ENCODE measurements around the gene ZFAND6. TPM values are rescaled to one million over a fixed set of nuclear protein-coding genes. Genes with fewer than 3 reads are reported as not detected.
"Not testable (repeated sequence)": the region's sequence is repeated elsewhere in the genome, so short reads cannot be mapped to it uniquely, and the experiment has no call there.

ZFAND6 gene
- total RNA-seq: 164 TPM

DNA sequence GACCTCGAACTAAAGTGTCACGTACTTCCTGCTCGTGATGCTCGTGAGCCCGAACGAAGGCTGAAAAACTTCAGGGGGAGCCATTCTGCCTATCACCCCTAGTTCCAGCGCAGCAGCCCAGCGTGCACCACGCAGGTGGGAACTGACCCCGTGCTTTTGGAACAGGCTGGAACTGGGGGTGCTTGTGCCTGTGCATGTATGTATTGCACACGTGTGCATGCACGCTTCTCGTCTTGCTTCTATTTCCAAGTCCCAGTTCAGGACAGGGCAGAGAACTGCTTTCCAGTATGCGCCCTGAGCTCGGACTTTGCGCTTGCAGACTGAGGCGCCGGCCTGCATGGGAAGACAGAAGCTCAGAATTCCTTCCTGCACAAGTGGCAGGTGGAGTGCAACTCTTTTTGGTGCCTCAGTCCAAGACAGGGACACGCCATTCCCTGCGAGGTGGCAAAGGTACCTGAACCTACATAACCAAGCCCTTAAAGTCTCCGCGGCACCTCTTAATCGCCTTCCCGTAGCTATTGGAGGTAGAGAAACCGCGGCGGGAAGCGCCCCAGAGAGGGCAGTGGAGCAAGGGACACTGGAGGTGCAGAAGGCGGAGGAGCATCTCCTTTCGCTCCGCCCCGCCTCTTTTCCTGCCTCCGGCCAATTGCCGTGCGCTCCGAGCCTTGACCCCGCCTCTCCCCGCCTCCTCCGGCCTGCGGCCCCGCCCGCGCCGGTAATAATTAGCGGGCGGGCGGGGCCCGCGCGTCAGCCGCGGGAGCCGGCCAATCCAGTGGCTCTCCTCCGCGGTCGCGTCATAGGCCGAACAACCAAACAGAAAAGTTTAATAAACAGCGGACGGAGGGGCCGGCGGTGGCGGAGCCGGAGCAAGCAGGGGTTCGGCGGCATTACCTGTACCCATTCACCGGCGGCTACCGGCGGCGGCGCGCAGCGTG lies at the start of gene ZFAND6:
Gene ZFAND6, plus strand, starts transcription at position 826 of the 935 bp plus-strand sequence. CDS start 60,669 bp downstream, outside the sequence.
- Histone ChIP-seq H3K9ac (ENCODE audit: low read depth in 1 of 3, low read length in 3 of 3) (peak within 1 kb of the TSS; percentile 57 to 89 (median 86)), H3K4me1 (ENCODE audit: control insufficient read depth in 3 of 3, insufficient read depth in 3 of 3, low read length in 3 of 3) (peaks cover 7 to 15% (median 14%) of the 10 kb centered on the region in 3 donors), H3K27me3 (ENCODE audit: control insufficient read depth in 3 of 3, insufficient read depth in 3 of 3, low read length in 3 of 3) (no peaks in the 10 kb centered on the region), H3K9me3 (ENCODE audit: control insufficient read depth in 3 of 3, low read length in 3 of 3) (no peaks in the 10 kb centered on the region), H3K4me3 (ENCODE audit: low read length in 3 of 3) (peak within 1 kb of the TSS; percentile 78 to 87 (median 85)), H3K27ac (ENCODE audit: low read depth, low read length) (peak within 1 kb of the TSS; percentile 84), H3K36me3 (ENCODE audit: control insufficient read depth in 3 of 3, insufficient read depth in 3 of 3, low read length in 3 of 3) (no peaks in the 10 kb centered on the region)

DNA sequence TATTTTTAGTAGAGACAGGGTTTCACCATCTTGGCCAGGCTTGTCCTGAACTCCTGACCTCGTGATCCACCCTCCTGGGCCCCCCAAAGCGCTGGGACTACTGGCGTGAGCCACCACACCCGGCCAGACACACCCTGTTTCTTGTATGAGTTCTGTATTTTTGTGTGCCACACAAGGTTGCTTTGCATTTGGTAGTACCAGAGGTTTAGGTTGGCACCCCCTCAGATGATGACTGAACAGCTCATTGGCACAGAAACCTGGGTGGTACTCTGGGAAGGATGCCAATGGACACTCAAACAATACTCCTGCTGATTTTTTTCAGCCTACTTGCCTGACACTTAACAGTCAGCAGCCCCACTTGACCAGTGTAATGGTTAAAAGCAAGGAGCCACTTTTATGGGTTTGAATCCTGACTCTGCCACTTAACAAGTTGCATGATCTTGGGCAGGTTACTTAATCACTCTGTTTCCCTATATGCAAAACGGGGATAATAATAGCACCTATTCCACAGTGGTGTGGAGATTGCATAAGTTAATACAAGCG lies 49.3 kb upstream of the ZFAND6 start:
- Histone ChIP-seq H3K9ac (ENCODE audit: low read depth in 1 of 3, low read length in 3 of 3) (no peak overlapping the region), H3K36me3 (ENCODE audit: control insufficient read depth in 3 of 3, insufficient read depth in 3 of 3, low read length in 3 of 3) (no peaks in the 10 kb centered on the region), H3K4me1 (ENCODE audit: control insufficient read depth in 3 of 3, insufficient read depth in 3 of 3, low read length in 3 of 3) (no peaks in the 10 kb centered on the region), H3K9me3 (ENCODE audit: control insufficient read depth in 3 of 3, low read length in 3 of 3) (no peaks in the 10 kb centered on the region), H3K27ac (ENCODE audit: low read depth, low read length) (no peak overlapping the region), H3K27me3 (ENCODE audit: control insufficient read depth in 3 of 3, insufficient read depth in 3 of 3, low read length in 3 of 3) (no peaks in the 10 kb centered on the region), H3K4me3 (ENCODE audit: low read length in 3 of 3) (no peak overlapping the region)

DNA sequence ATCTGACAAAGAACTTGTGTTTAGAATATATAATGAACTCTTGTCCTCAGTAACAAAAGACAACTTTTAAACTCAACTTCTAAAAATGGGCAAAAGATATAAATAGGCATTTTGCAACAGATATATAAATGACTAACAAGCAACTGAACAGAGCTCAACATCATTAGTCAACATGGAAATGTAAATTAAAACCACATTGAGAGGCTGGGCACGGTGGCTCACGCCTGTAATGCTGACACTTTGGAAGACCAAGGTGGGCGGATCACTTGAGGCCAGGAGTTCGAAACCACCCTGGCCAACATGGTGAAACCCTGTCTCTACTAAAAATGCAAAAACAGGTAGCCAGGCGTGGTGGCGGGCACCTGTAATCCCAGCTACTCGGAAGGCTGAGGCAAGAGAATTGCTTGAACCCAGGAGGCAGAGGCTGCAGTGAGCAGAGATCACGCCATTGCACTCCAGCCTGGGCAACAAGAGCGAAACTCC lies 48.4 kb upstream of the ZFAND6 start:
- H3K4me1 ChIP-seq (ENCODE audit: control insufficient read depth in 3 of 3, insufficient read depth in 3 of 3, low read length in 3 of 3); H3K9ac ChIP-seq (ENCODE audit: low read depth in 1 of 3, low read length in 3 of 3); H3K27ac ChIP-seq (ENCODE audit: low read depth, low read length); H3K36me3 ChIP-seq (ENCODE audit: control insufficient read depth in 3 of 3, insufficient read depth in 3 of 3, low read length in 3 of 3); H3K9me3 ChIP-seq (ENCODE audit: control insufficient read depth in 3 of 3, low read length in 3 of 3); H3K4me3 ChIP-seq (ENCODE audit: low read length in 3 of 3); H3K27me3 ChIP-seq (ENCODE audit: control insufficient read depth in 3 of 3, insufficient read depth in 3 of 3, low read length in 3 of 3): not testable (repeated sequence)

DNA sequence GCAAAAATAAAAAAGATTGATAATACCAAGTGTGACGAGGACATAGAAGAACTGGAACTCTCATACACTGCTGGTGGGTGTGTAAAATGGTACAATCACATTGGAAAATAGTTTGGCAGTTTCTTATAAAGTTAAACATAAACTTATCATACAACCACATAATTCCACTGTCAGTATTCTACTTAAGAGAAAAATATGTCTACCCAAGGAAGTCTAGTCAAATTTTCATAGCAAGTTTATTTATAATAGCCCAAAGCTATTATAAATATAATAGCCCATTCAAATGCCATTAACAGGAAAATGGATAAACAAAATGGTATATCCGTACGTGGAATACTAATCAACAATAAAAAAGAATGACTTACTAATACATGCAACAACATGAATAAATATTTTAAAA lies 47.9 kb upstream of the ZFAND6 start:
- no peaks in the 10 kb centered on the region for H3K36me3 ChIP-seq (ENCODE audit: control insufficient read depth in 3 of 3, insufficient read depth in 3 of 3, low read length in 3 of 3)
- no peak overlapping the region for H3K9ac ChIP-seq (ENCODE audit: low read depth in 1 of 3, low read length in 3 of 3)
- H3K27ac ChIP-seq (ENCODE audit: low read depth, low read length): no peak overlapping the region
- no peak overlapping the region for H3K4me3 ChIP-seq (ENCODE audit: low read length in 3 of 3)
- H3K27me3 ChIP-seq (ENCODE audit: control insufficient read depth in 3 of 3, insufficient read depth in 3 of 3, low read length in 3 of 3): no peaks in the 10 kb centered on the region
- H3K4me1 ChIP-seq (ENCODE audit: control insufficient read depth in 3 of 3, insufficient read depth in 3 of 3, low read length in 3 of 3): no peaks in the 10 kb centered on the region
- no peaks in the 10 kb centered on the region for H3K9me3 ChIP-seq (ENCODE audit: control insufficient read depth in 3 of 3, low read length in 3 of 3)

DNA sequence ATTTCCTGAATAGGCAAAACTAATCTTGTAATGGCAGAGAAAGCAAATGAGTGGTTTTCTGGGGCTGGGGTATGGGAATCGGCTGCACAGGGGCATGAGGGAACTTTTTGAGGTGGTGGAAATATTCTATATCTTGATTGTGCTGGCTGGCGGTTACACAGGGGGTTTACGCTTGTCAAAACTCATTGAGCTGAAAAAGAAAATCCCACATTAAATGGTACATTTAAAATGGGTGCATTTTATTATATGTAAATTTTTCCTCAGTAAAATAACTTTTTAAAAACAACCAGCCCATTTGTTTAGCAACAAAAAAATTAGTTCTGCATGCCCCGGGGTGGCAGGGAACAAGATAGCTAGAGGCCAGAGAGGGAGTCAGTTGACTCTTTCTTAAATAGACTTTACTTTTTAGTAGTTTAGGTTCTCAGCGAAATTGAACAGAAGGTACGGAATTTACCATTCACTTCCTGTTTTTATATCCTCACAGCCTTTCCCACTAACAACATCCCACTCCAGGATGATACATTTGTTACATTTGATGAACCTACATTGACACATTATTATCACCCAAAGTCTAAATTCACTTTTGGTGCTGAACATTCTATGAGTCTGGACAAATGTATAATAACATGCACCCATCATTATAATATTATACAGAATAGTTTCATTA lies 47.3 kb upstream of the ZFAND6 start:
- Histone ChIP-seq H3K4me3 (ENCODE audit: low read length in 3 of 3) (no peak overlapping the region), H3K4me1 (ENCODE audit: control insufficient read depth in 3 of 3, insufficient read depth in 3 of 3, low read length in 3 of 3) (no peaks in the 10 kb centered on the region), H3K9me3 (ENCODE audit: control insufficient read depth in 3 of 3, low read length in 3 of 3) (no peaks in the 10 kb centered on the region), H3K27me3 (ENCODE audit: control insufficient read depth in 3 of 3, insufficient read depth in 3 of 3, low read length in 3 of 3) (no peaks in the 10 kb centered on the region), H3K9ac (ENCODE audit: low read depth in 1 of 3, low read length in 3 of 3) (no peak overlapping the region), H3K27ac (ENCODE audit: low read depth, low read length) (no peak overlapping the region), H3K36me3 (ENCODE audit: control insufficient read depth in 3 of 3, insufficient read depth in 3 of 3, low read length in 3 of 3) (no peaks in the 10 kb centered on the region)

DNA sequence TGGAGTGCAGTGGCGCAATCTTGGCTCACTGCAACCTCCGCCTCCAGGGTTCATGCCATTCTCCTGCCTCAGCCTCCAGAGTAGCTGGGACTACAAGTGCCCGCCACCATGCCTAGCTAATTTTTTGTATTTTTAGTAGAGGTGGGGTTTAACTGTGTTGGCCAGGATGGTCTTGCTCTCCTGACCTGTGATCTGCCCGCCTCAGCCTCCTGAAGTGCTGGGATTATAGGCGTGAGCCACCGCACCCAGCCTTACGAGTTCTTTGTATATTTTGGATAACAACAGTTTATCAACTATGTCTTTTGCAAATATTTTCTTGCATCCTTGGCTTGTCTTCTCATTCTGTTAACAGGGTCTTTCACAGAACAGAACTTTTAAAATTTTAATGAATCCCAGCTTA lies 45.3 kb upstream of the ZFAND6 start:
- H3K4me3 ChIP-seq (ENCODE audit: low read length in 3 of 3); H3K27me3 ChIP-seq (ENCODE audit: control insufficient read depth in 3 of 3, insufficient read depth in 3 of 3, low read length in 3 of 3); H3K27ac ChIP-seq (ENCODE audit: low read depth, low read length); H3K36me3 ChIP-seq (ENCODE audit: control insufficient read depth in 3 of 3, insufficient read depth in 3 of 3, low read length in 3 of 3); H3K9ac ChIP-seq (ENCODE audit: low read depth in 1 of 3, low read length in 3 of 3); H3K9me3 ChIP-seq (ENCODE audit: control insufficient read depth in 3 of 3, low read length in 3 of 3); H3K4me1 ChIP-seq (ENCODE audit: control insufficient read depth in 3 of 3, insufficient read depth in 3 of 3, low read length in 3 of 3): not testable (repeated sequence)

DNA sequence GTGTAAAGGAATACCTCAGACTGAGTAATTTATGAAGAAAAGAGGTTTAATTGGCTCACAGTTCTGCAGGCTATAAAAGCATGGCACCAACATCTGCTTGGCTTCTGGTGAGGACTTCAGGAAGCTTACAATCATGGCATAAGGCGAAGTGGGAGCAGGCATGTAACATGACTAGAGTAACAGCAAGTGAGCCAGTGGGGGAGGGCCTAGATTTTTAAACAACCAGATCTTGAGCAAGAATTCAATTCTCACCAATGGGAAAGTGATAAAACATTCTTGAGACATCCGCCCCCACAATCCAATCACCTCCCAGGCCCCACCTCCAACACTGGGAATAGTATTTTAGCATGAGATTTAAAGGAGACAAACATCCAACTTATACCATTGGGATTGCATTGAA lies 44.3 kb upstream of the ZFAND6 start:
- Histone ChIP-seq H3K4me1 (ENCODE audit: control insufficient read depth in 3 of 3, insufficient read depth in 3 of 3, low read length in 3 of 3) (no peaks in the 10 kb centered on the region), H3K4me3 (ENCODE audit: low read length in 3 of 3) (no peak overlapping the region), H3K27me3 (ENCODE audit: control insufficient read depth in 3 of 3, insufficient read depth in 3 of 3, low read length in 3 of 3) (no peaks in the 10 kb centered on the region), H3K27ac (ENCODE audit: low read depth, low read length) (no peak overlapping the region), H3K9ac (ENCODE audit: low read depth in 1 of 3, low read length in 3 of 3) (no peak overlapping the region), H3K9me3 (ENCODE audit: control insufficient read depth in 3 of 3, low read length in 3 of 3) (no peaks in the 10 kb centered on the region), H3K36me3 (ENCODE audit: control insufficient read depth in 3 of 3, insufficient read depth in 3 of 3, low read length in 3 of 3) (no peaks in the 10 kb centered on the region)

DNA sequence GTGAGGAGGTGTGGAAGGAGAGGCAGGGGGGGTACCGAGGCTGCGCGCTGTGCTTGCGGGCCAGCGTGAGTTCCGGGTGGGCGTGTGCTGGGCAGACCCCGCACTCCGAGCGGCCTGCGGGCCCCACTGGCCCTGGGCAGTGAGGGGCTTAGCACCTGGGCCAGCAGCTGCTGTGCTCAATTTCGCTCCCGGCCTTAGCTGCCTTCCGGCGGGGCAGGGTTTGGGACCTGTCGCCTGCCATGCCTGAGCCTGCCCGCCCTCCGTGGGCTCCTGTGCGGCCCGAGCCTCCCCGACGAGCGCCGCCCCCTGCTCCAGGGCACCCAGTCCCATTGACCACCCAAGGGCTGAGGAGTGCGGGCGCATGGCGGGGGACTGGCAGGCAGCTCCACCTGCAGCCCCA lies 43.0 kb upstream of the ZFAND6 start:
- H3K4me3 ChIP-seq (ENCODE audit: low read length in 3 of 3); H3K27me3 ChIP-seq (ENCODE audit: control insufficient read depth in 3 of 3, insufficient read depth in 3 of 3, low read length in 3 of 3); H3K4me1 ChIP-seq (ENCODE audit: control insufficient read depth in 3 of 3, insufficient read depth in 3 of 3, low read length in 3 of 3); H3K27ac ChIP-seq (ENCODE audit: low read depth, low read length); H3K36me3 ChIP-seq (ENCODE audit: control insufficient read depth in 3 of 3, insufficient read depth in 3 of 3, low read length in 3 of 3); H3K9me3 ChIP-seq (ENCODE audit: control insufficient read depth in 3 of 3, low read length in 3 of 3); H3K9ac ChIP-seq (ENCODE audit: low read depth in 1 of 3, low read length in 3 of 3): not testable (repeated sequence)

DNA sequence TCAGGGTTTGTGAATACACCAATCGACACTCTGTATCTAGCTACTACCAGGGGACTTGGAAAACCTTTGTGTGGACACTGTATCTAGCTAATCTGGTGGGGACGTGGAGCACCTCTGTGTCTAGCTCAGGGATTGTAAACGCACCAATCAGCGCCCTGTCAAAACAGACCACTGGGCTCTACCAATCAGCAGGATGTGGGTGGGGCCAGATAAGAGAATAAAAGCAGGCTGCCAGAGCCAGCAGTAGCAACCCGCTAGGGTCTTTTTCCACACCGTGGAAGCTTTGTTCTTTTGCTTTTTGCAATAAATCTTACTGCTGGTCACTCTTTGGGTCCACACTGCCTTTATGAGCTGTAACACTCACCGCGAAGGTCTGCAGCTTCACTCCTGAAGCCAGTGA lies 42.3 kb upstream of the ZFAND6 start:
- not testable (repeated sequence) for H3K36me3 ChIP-seq (ENCODE audit: control insufficient read depth in 3 of 3, insufficient read depth in 3 of 3, low read length in 3 of 3); H3K9me3 ChIP-seq (ENCODE audit: control insufficient read depth in 3 of 3, low read length in 3 of 3); H3K4me1 ChIP-seq (ENCODE audit: control insufficient read depth in 3 of 3, insufficient read depth in 3 of 3, low read length in 3 of 3); H3K27ac ChIP-seq (ENCODE audit: low read depth, low read length); H3K9ac ChIP-seq (ENCODE audit: low read depth in 1 of 3, low read length in 3 of 3); H3K27me3 ChIP-seq (ENCODE audit: control insufficient read depth in 3 of 3, insufficient read depth in 3 of 3, low read length in 3 of 3); H3K4me3 ChIP-seq (ENCODE audit: low read length in 3 of 3)

DNA sequence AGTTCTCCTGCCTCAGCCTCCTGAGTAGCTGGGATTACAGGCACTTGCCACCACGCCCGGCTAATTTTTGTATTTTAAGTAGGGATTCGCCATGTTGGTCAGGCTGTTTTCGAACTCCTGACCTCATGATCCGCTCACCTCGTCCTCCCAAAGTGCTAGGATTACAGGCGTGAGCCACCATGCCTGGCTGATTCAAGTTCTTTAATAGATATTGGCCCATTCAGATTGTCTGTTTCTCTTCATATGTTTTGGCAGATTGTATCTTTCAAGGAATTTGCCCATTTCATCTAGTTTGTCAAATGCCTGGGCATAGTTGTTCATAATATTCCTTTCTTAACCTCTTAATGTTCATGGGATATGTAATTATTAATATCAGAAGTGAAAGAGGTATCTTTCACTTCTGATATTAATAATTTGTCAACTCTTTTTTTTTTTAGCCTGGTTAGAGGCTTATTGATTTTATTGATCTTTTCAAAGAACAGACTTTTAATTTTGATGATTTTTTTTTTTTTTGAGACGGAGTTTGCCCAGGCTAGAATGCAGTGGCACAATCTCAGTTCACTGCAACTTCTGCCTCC lies 40.2 kb upstream of the ZFAND6 start:
- Histone ChIP-seq H3K27me3 (ENCODE audit: control insufficient read depth in 3 of 3, insufficient read depth in 3 of 3, low read length in 3 of 3) (peaks cover 0 to 4% (median 0%) of the 10 kb centered on the region in 3 donors), H3K9me3 (ENCODE audit: control insufficient read depth in 3 of 3, low read length in 3 of 3) (no peaks in the 10 kb centered on the region), H3K4me3 (ENCODE audit: low read length in 3 of 3) (no peak overlapping the region), H3K27ac (ENCODE audit: low read depth, low read length) (no peak overlapping the region), H3K4me1 (ENCODE audit: control insufficient read depth in 3 of 3, insufficient read depth in 3 of 3, low read length in 3 of 3) (no peaks in the 10 kb centered on the region), H3K36me3 (ENCODE audit: control insufficient read depth in 3 of 3, insufficient read depth in 3 of 3, low read length in 3 of 3) (no peaks in the 10 kb centered on the region), H3K9ac (ENCODE audit: low read depth in 1 of 3, low read length in 3 of 3) (no peak overlapping the region)
